HUES64 (cell line): ENCODE measurements around the gene G0S2.

Experiments
- H3K27ac ChIP-seq: 2 replicates; pipeline ENCODE4 v1.7.0; 2013; ENCODE audit warnings: low read depth, low read length, inconsistent platforms
- H3K27me3 ChIP-seq: 2 replicates; pipeline ENCODE4 v1.6.1; 2013; ENCODE audit warnings: mild to moderate bottlenecking, low read length; ENCODE audit not compliant: insufficient read depth
- H3K36me3 ChIP-seq: 2 replicates; pipeline ENCODE4 v1.6.1; 2013; ENCODE audit warnings: mild to moderate bottlenecking, low read length; ENCODE audit not compliant: insufficient read depth
- H3K4me1 ChIP-seq: 2 replicates; pipeline ENCODE4 v1.6.1; 2013; ENCODE audit warnings: mild to moderate bottlenecking, low read length, moderate library complexity; ENCODE audit not compliant: insufficient read depth
- H3K4me3 ChIP-seq: 2 replicates; pipeline ENCODE4 v1.5.1; 2013; ENCODE audit warnings: mild to moderate bottlenecking, low read length, moderate library complexity
- H3K9ac ChIP-seq: 2 replicates; pipeline ENCODE4 v1.6.1; 2013; ENCODE audit warnings: mild to moderate bottlenecking, low read depth, low read length
- H3K9me3 ChIP-seq: 2 replicates; pipeline ENCODE4 v1.6.1; 2013; ENCODE audit warnings: low read depth, low read length; ENCODE audit not compliant: insufficient read depth
- WGBS: fragments of 150-250, 120-280 bp; methylation state at CpG from one replicate; pipeline ENCODE4 v1.1.7; 2013; ENCODE audit warnings: missing lambda C conversion rate; 5-methylcytosine and 5-hydroxymethylcytosine counted together

Gene G0S2

GRCh38 chr1:209634005-209634737, 41.0 kb upstream of the G0S2 start:
- peaks cover 15% of the 10 kb centered on the region for H3K4me1 ChIP-seq
- no peak overlapping the region for H3K4me3 ChIP-seq
- H3K9ac ChIP-seq = no peak overlapping the region
- H3K36me3 ChIP-seq = no peaks in the 10 kb centered on the region
- H3K27ac ChIP-seq = no peak overlapping the region
- no peaks in the 10 kb centered on the region for H3K9me3 ChIP-seq
- H3K27me3 ChIP-seq = no peaks in the 10 kb centered on the region
- WGBS = 93% methylated on average over 20 of the region's 20 CpGs

DNA sequence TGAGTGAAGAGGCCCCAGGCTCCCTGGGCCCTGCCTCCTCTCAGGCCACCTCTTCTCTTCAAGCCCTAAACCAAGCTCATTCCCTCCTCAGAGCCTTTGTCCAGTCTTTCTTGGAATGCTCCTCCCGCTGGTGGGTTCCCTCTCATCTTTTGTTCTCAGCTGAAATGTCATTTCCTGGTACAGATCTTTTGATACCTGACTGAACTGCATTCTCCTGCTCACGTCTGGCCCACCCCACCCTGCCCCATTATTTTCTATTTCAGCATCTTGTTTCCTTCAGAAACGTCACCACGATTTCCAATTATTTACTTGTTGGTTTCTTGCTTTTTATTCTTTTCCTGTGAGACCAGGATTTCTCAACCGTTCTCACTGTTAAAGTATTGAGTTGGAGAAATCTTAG, 39.4 kb upstream of the G0S2 start:
- H3K27me3 ChIP-seq = no peaks in the 10 kb centered on the region
- H3K4me3 ChIP-seq = no peak overlapping the region
- H3K27ac ChIP-seq = no peak overlapping the region
- H3K9me3 ChIP-seq = no peaks in the 10 kb centered on the region
- H3K4me1 ChIP-seq = peaks cover 3% of the 10 kb centered on the region
- no peak overlapping the region for H3K9ac ChIP-seq
- no peaks in the 10 kb centered on the region for H3K36me3 ChIP-seq
- 82% methylated on average over 5 of the region's 5 CpGs for WGBS

DNA sequence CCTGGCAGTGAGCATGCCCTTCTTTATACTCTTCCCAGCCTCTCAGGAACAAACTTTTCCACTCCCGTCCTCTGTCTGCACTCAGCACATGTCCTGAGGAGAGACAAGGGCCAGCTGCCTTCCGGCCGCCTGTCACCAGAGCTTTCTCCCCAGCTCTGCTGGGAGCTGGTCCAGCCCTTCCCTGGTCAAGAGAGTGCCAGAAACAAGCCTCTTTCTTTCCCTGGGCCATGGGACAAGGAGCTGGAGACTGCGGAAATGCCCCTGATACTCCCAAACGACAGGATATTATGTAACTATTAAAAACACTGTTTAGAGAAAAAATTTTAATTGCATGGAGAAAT, 33.4 kb upstream of the G0S2 start:
- Histone ChIP-seq H3K27ac (no peak overlapping the region), H3K9ac (no peak overlapping the region)

GRCh38 chr1:209642816-209643215, 32.4 kb upstream of the G0S2 start:
- H3K4me3 ChIP-seq = no peak overlapping the region
- H3K27ac ChIP-seq = no peak overlapping the region
- no peaks in the 10 kb centered on the region for H3K4me1 ChIP-seq
- 60% methylated on average over 3 of the region's 3 CpGs for WGBS
- no peaks in the 10 kb centered on the region for H3K27me3 ChIP-seq
- no peaks in the 10 kb centered on the region for H3K36me3 ChIP-seq
- H3K9ac ChIP-seq = no peak overlapping the region
- no peaks in the 10 kb centered on the region for H3K9me3 ChIP-seq

More for the DNA sequence above, 33.4 kb upstream of the G0S2 start:
- Histone ChIP-seq H3K36me3 (no peaks in the 10 kb centered on the region), H3K4me3 (no peak overlapping the region), H3K4me1 (no peaks in the 10 kb centered on the region), H3K9me3 (no peaks in the 10 kb centered on the region), H3K27me3 (no peaks in the 10 kb centered on the region)
- 82% methylated on average over 3 of the region's 5 CpGs for WGBS

DNA sequence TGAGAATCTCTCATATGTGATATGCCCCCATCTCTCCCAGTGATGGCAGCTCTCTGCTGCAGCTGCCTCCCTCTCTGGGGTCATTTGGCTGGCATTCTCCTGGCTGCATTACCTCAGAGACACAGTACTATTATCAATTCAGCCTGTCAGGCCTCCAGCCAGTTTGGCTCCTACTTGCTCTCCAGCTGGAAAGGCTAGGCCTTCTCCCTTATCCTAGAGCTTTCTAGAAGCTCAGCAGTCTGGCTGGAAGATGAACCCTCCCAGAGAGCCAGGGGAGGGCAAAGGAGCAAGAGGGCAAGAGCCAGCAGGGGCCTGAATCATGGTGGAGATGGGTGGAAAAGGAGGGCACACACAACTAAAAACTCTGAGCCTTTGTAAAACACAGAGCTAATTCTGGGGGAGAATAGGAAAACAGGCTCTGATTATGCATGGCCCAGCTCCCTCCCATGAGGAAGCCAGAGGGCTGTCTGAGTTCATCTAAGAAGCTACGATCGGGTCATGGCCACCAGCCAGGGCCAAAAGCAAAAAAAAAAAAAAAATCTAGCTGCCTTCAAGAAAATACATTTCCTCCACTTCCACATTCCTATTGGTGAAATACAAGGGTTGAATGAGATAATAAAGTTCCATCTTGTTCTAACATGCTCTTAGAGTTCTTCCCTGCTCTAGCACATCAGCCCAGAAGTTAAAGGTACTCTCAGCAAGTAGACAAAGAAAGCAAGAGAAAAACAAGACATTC, 31.8 kb upstream of the G0S2 start:
- Histone ChIP-seq H3K4me1 (no peaks in the 10 kb centered on the region), H3K4me3 (no peak overlapping the region), H3K36me3 (no peaks in the 10 kb centered on the region), H3K27me3 (no peaks in the 10 kb centered on the region), H3K9ac (no peak overlapping the region), H3K27ac (no peak overlapping the region), H3K9me3 (no peaks in the 10 kb centered on the region)
- 89% methylated on average over 2 of the region's 2 CpGs for WGBS

DNA sequence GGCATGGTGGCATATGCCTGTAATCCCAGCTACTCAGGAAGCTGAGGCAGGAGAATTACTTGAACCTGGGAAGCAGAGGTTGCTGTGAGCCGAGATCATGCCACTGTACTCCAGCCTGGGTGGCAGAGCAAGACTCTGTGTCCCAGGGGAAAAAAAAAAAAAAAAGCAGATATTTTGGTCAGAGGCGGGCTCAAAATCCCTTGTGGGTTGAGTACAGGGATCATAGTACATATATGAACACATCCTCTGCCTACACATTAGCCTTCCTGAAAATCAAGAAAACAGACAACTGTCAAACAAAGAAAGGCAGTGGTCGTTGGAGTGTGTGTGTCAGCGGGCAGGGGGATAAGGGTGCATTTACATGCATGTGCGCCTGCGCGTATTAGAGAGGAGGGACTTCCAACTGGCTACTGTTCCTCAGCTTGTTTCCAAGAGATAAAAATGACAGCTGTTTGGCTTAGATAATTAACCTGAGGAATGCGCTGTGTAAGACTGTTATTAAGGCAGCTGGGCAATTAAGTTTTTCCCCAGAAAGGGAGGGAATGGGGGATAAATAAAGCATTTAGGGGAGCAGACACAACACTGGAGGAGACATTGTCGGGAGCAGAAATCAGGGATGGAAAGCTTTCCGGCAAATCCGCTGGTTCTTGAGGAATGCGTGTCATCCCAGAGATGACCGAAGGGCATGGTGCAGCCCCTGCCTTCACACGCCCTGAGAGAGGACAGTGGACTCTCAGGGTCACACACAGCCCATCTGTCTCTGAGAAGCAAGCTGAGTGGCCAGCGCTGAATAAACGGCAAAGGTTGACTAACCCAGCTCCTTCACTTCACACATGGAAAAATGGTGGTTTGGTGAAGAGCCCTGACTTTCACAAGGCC, 29.4 kb upstream of the G0S2 start:
- Histone ChIP-seq H3K27ac (no peak overlapping the region), H3K9ac (no peak overlapping the region), H3K36me3 (no peaks in the 10 kb centered on the region), H3K4me3 (no peak overlapping the region), H3K9me3 (no peaks in the 10 kb centered on the region), H3K27me3 (no peaks in the 10 kb centered on the region), H3K4me1 (no peaks in the 10 kb centered on the region; the same call in 1 of the 2 replicates)
- 94% methylated on average over 15 of the region's 16 CpGs for WGBS

GRCh38 chr1:209646558-209646957, 28.7 kb upstream of the G0S2 start:
- Histone ChIP-seq H3K4me3 (no peak overlapping the region), H3K36me3 (no peaks in the 10 kb centered on the region), H3K9ac (no peak overlapping the region), H3K9me3 (no peaks in the 10 kb centered on the region), H3K27me3 (no peaks in the 10 kb centered on the region), H3K27ac (no peak overlapping the region), H3K4me1 (no peaks in the 10 kb centered on the region; the same call in 1 of the 2 replicates)
- WGBS = 76% methylated on average over 5 of the region's 5 CpGs

GRCh38 chr1:209647156-209647555, 28.1 kb upstream of the G0S2 start:
- Histone ChIP-seq H3K4me1 (no peaks in the 10 kb centered on the region; the same call in 1 of the 2 replicates), H3K27ac (no peak overlapping the region), H3K27me3 (no peaks in the 10 kb centered on the region), H3K9ac (no peak overlapping the region), H3K9me3 (no peaks in the 10 kb centered on the region), H3K36me3 (no peaks in the 10 kb centered on the region), H3K4me3 (no peak overlapping the region)
- WGBS = 89% methylated on average over 4 of the region's 4 CpGs

- Histone ChIP-seq H3K4me1 (peaks cover 11% of the 10 kb centered on the region; the same call in 1 of the 2 replicates), H3K9ac (no peak overlapping the region), H3K9me3 (no peaks in the 10 kb centered on the region), H3K27ac (no peak overlapping the region), H3K4me3 (no peak overlapping the region), H3K36me3 (no peaks in the 10 kb centered on the region), H3K27me3 (no peaks in the 10 kb centered on the region)
These were observed 26.9 kb upstream of the G0S2 start for GRCh38 chr1:209648346-209648745.

DNA sequence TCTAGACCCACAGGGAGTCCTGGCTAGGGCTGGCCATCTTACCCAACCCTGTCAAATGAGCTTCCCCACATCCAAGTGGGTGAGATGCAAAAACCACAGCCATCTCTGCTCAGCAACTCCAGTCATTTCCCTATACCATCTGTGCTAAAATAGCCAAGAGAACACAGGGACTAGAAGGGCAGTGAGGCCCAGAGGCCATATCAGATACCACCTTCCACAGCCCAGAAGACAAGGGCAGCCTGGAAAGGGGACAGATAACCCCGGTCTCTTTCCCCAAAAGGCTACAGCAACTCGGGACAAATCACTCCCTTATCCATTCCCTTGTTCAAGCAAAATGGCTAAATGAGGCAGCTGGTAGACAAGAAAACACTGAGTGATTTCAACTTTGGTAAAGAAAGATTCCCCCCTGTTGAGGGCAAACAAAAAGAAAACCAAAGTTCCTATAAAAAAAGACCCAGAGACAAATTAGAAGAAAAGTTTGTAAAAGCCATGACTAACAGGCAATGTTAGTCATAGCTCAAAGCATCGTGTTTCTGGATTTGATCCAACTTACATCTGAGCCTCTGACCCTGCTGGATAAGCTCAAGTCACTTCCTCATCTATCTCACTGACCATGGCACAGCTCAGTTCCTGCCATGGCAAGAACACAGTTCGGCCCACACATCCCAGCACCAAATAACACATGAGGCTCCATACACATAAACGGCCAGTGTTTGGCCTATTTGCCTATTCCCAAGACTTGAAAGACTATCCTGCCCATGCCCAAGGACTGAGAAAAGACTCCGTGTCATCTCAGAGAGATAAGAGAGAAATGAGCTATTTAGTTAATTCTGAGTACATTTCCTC, 26.1 kb upstream of the G0S2 start:
- Histone ChIP-seq H3K27me3 (no peaks in the 10 kb centered on the region), H3K9ac (no peak overlapping the region), H3K9me3 (no peaks in the 10 kb centered on the region), H3K27ac (no peak overlapping the region), H3K4me1 (peaks cover 16% of the 10 kb centered on the region; the same call in 1 of the 2 replicates), H3K36me3 (no peaks in the 10 kb centered on the region), H3K4me3 (no peak overlapping the region)
- 81% methylated on average over 6 of the region's 6 CpGs for WGBS
